Lower lobe of right lung (tissue), 2 donors: ENCODE results near the gene HES3. TPM values are rescaled to one million over a fixed set of nuclear protein-coding genes. Genes with fewer than 3 reads are reported as not detected.
A peak's percentile ranks its signal among the peaks of the same experiment; 100 is the strongest.

Experiments used
- ATAC-seq, 2 donors: fragments of 200-7000 bp; cut with Tn5 transposase; one replicate each; pipeline ENCODE4 v1.9.1; 2020 to 2022; ENCODE audit warnings: mild to moderate bottlenecking in 2 of 2, moderate library complexity in 2 of 2
- DNase-seq: peaks from one replicate; pipeline ENCODE4 v3.0.0-alpha.2; 2020
- H3K27ac ChIP-seq: fragments of 200-600 bp; one replicate; pipeline ENCODE4 v1.8.0; 2022
- H3K27me3 ChIP-seq: fragments of 200-600 bp; one replicate; pipeline ENCODE4 v1.8.0; 2022; ENCODE audit warnings: low read depth
- H3K36me3 ChIP-seq: fragments of 200-600 bp; one replicate; pipeline ENCODE4 v1.8.0; 2022; ENCODE audit warnings: mild to moderate bottlenecking
- H3K4me1 ChIP-seq: fragments of 200-600 bp; one replicate; pipeline ENCODE4 v1.8.0; 2022
- H3K4me3 ChIP-seq: fragments of 200-600 bp; one replicate; pipeline ENCODE4 v1.8.0; 2022; ENCODE audit warnings: mild to moderate bottlenecking
- H3K9me3 ChIP-seq: fragments of 200-600 bp; one replicate; pipeline ENCODE4 v1.8.0; 2022
- CTCF ChIP-seq: fragments of 200-600 bp; IDR thresholded peaks from one replicate; pipeline ENCODE4 v1.8.0; 2022; ENCODE audit warnings: antibody characterized with exemption, mild to moderate bottlenecking
- intact Hi-C: fragments of 100-400 bp; cut with DNase I; formaldehyde crosslinking; loops from one replicate; pipeline ENCODE4 v1.11.0; 2022
- total RNA-seq: library from RNA; stranded (reverse); fragmentation: NEBNext Ultra II Directional; extraction: Animal tissue kit (Norgen Biotek cat#: 25700); gene quantifications from one replicate; pipeline ENCODE4 v1.2.1, GENCODE V29; 2021
- donor health status: DM: no; HTN: yes; CAD: no; lungs with severe emphysema.

HES3 gene
- total RNA-seq, 1 donor from 2014 or later = not detected

DNA sequence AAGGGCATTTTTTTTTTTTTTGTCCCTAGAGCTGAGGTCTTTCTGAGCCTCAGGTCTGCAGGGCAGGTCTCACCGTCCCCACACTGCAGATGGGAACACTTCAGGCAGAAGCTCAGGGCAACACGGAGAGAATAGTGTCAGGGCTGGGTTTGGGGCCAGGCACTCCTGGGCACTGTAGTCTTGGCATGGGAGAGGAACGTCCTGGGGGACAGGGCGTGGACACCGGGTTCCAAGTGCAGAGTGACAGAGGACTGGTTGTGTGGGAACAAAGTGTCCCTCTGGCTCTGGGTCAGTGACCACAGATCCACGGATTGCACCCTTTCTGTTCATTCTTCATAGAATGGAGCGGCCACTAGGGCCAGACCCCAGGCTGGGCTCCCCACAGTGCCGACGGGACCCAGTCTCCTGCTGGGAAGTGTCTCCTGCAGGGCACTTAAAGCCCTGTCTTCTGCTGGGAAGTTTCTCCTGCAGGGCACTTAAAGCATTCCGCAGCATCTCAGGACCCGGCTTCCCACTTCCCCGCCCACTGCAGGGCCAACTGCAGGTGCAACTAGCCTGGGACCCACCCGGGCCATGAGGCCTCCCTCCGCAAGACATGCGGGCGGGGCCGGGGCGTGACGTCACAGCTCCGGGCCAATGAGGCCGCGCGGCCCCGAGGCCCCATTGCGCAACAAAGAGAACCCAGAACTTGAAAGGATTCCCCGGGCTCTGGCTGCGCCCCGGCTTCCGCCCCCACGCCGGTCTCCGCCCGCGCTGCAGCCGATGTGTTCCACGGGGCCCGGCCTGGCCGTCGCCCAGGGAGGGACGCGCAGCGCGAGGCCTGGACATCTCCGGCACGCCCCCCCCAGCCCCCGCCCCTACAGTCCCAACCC is 15.7 kb downstream of the HES3 start:
- Histone ChIP-seq H3K9me3 (no peaks in the 10 kb centered on the region), H3K36me3 (no peaks in the 10 kb centered on the region), H3K4me1 (peaks cover 33% of the 10 kb centered on the region), H3K27ac (peak overlapping the region; percentile 64), H3K27me3 (peaks cover 24% of the 10 kb centered on the region), H3K4me3 (peak overlapping the region; percentile 70)
- intact Hi-C loops = loop anchor here (10.0 kb wide), 1 partner anchor 85 kb away; no protein-coding TSS in a partner anchor
- DNase-seq (peak; percentile 91), ATAC-seq (peak; percentile 80 to 83)
- TF ChIP-seq CTCF = no peak

DNA sequence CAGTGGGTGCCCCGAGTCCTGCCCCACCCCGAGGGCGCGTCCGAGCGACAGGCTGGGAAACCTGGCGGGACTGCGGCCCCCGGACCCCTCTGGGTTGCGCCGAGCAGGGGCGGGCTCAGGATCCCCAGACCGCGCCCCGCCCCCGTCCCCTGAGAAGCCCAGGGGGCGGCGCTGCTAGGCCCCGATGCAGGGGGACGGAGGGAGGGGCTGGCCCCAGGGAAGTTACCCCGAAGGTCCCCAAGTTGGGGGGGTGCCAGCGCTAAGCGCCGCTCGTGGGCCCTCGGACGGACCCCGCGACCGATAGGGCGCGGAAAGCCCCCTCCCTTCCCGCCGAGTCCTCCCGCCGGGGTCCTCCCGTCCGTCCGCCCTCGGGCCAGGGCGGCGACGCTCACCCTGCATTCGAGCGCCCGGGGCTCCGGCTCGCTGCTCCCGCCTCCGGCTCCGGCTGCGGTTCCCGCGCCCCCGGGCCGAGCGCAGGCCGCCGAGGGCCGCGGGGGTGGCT is 16.5 kb downstream of the HES3 start:
- no peaks in the 10 kb centered on the region for H3K9me3 ChIP-seq
- ATAC-seq = peak; percentile 24 to 35
- peaks cover 33% of the 10 kb centered on the region for H3K4me1 ChIP-seq
- peak overlapping the region; percentile 70 for H3K4me3 ChIP-seq
- DNase-seq = no peak
- H3K27ac ChIP-seq = peak overlapping the region; percentile 64
- peaks cover 24% of the 10 kb centered on the region for H3K27me3 ChIP-seq
- intact Hi-C loops = no loop called here
- no peaks in the 10 kb centered on the region for H3K36me3 ChIP-seq
- TF ChIP-seq CTCF = no peak

- Histone ChIP-seq H3K36me3 (no peaks in the 10 kb centered on the region), H3K4me3 (peak within 1 kb of the TSS; percentile 70), H3K9me3 (no peaks in the 10 kb centered on the region), H3K27ac (peak within 1 kb of the TSS; percentile 64), H3K27me3 (peaks cover 24% of the 10 kb centered on the region), H3K4me1 (peaks cover 33% of the 10 kb centered on the region)
- ATAC-seq (peak; percentile 38 to 67), DNase-seq (no peak)
- TF ChIP-seq CTCF = no peak
- intact Hi-C loops = no loop called here
These were observed 17.1 kb downstream of the HES3 start, which contains the start of gene GPR153 for GRCh38 chr1:6260961-6261614. TSS of gene GPR153 (minus strand) at chr1:6261098. CDS start at chr1:6254905, 6,193 bp downstream.

- H3K27ac ChIP-seq = peak overlapping the region; percentile 53
- H3K4me3 ChIP-seq = peak overlapping the region; percentile 52
- H3K4me1 ChIP-seq = peaks cover 33% of the 10 kb centered on the region
- H3K36me3 ChIP-seq = no peaks in the 10 kb centered on the region
- DNase-seq (no peak), ATAC-seq (no peak)
- H3K27me3 ChIP-seq = peaks cover 24% of the 10 kb centered on the region
- intact Hi-C loops = no loop called here
- no peak for TF ChIP-seq CTCF
- H3K9me3 ChIP-seq = no peaks in the 10 kb centered on the region
These were observed 17.6 kb downstream of the HES3 start for GRCh38 chr1:6261615-6261995.

- Histone ChIP-seq H3K27ac (peak overlapping the region; percentile 41), H3K9me3 (no peaks in the 10 kb centered on the region), H3K27me3 (peaks cover 24% of the 10 kb centered on the region), H3K36me3 (no peaks in the 10 kb centered on the region), H3K4me3 (no peak overlapping the region), H3K4me1 (peaks cover 33% of the 10 kb centered on the region)
- DNase-seq (no peak), ATAC-seq (peak in 1 of 2 donors; percentile 8)
- intact Hi-C loops = no loop called here
- TF ChIP-seq CTCF = no peak
These were observed 18.8 kb downstream of the HES3 start for GRCh38 chr1:6262555-6263420.
